Retinal pigment epithelial cell (primary cell): ENCODE results near the gene KAT2A.

Experiments
- DNase-seq: peaks from one replicate; pipeline ENCODE4 v3.0.0-alpha.2; 2010; ENCODE audit warnings: low read depth
- H3K4me3 ChIP-seq: 2 replicates; pipeline ENCODE4 v1.5.1; 2011; ENCODE audit warnings: mild to moderate bottlenecking, low read length, control low read depth, moderate library complexity
- TF ChIP-seq, protein P1 (sequence below): conservative IDR thresholded peaks from 2 replicates; pipeline ENCODE4 v1.5.1; 2011; ENCODE audit warnings: low read depth, low read length, control low read depth, inconsistent platforms

KAT2A gene

DNA sequence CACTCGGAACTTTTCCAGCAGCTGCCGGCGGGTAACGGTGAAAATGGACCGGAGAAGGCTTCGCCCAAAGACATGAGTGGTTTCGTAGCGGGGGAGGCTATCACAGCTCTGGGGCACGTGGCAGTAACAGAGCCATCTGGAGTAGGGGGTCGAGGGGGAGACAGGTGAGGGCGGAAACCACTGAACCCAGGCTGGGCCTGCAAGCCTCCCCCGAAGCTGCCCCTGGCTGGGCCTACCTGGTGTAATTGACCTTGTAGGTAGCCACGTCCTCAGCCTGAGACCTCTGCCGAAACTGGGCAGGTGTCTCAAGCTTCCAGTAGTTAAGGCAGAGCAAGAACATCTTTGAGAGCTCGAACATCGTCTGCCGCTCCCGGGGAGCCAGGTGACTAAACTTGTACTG is 1.9 kb downstream of the KAT2A start:
- TF ChIP-seq, protein P1, sequence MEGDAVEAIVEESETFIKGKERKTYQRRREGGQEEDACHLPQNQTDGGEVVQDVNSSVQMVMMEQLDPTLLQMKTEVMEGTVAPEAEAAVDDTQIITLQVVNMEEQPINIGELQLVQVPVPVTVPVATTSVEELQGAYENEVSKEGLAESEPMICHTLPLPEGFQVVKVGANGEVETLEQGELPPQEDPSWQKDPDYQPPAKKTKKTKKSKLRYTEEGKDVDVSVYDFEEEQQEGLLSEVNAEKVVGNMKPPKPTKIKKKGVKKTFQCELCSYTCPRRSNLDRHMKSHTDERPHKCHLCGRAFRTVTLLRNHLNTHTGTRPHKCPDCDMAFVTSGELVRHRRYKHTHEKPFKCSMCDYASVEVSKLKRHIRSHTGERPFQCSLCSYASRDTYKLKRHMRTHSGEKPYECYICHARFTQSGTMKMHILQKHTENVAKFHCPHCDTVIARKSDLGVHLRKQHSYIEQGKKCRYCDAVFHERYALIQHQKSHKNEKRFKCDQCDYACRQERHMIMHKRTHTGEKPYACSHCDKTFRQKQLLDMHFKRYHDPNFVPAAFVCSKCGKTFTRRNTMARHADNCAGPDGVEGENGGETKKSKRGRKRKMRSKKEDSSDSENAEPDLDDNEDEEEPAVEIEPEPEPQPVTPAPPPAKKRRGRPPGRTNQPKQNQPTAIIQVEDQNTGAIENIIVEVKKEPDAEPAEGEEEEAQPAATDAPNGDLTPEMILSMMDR: no peak
- no peak for DNase-seq
- no peak overlapping the region for H3K4me3 ChIP-seq

DNA sequence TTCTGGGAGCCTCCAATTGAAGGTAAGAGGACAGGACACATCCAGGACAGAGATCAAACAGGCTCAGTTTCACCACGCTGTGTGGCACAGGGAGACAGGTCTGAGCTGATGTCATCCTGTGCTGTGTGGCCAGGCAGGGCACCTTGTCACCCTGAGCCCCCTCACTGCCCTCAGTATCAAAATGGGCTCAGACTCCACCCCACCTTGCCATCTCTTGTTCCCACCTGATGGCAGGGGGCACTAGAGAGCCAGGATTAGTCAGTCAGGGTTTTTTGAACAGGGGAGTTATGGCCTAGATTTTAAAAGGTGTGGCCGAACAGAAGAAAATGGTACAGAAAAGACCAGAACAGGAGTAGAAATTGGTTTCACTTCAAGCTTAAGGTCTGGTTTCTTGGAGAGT is 2.6 kb downstream of the KAT2A start:
- H3K4me3 ChIP-seq: no peak overlapping the region

DNA sequence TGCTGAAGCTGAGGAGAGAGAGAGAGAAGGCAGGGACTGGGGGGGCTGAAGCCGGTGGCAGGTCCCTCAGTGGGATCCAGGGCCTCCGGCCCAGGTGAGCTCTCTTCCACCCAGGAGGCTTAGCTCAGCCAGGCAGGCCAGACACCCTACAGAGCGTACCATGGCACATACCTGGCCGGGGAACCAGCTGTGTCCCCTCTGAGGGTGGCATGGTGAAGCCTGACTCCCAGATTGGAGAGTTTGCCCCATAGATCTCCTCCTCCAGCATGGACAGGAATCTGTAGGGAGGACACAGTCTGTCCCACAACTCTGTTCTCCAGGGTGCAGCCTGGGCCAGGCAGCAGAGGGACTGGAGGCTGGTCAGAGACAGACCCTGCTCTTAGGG is 3.0 kb downstream of the KAT2A start:
- no peak for DNase-seq
- TF ChIP-seq, protein P1: no peak
- H3K4me3 ChIP-seq: no peak overlapping the region

More for the DNA sequence above, 2.6 kb downstream of the KAT2A start:
- TF ChIP-seq, protein P1: peak; percentile 69
- DNase-seq: no peak

DNA sequence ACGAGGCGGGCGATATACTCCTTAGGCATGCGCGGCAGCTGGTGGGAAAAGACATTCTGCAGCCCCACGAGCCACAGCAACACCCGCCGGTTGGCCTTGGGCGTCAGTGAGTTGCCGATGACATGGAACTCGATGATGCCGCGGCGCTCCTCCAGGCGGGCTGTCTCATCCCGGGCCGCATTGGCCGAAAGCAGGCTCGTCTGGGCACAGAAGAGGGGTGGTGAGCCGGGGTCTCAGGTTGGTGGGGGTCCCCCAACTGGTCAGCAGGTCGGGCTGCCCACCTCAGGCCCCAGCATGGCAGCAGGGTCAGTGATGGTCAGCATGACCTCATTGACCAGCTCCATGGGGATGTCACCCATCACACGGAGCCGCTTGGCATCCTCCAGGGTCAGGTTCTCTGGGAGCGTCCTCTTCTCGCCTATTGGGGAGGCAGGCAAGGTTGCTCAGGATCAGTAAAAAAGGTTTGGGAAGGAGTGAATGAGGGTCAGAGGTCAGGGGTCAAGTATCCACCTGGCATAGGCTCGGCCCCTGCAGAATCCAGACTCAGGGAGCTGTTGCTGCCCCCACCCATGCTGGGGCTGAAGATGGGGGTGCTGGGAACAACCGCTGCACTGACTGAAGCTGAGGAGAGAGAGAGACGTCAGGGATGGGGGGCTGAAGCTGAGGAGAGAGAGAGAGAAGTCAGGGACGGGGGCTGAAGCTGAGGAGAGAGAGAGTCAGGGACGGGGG is 3.6 kb downstream of the KAT2A start:
- no peak for DNase-seq
- TF ChIP-seq, protein P1: no peak
- no peak overlapping the region for H3K4me3 ChIP-seq

DNA sequence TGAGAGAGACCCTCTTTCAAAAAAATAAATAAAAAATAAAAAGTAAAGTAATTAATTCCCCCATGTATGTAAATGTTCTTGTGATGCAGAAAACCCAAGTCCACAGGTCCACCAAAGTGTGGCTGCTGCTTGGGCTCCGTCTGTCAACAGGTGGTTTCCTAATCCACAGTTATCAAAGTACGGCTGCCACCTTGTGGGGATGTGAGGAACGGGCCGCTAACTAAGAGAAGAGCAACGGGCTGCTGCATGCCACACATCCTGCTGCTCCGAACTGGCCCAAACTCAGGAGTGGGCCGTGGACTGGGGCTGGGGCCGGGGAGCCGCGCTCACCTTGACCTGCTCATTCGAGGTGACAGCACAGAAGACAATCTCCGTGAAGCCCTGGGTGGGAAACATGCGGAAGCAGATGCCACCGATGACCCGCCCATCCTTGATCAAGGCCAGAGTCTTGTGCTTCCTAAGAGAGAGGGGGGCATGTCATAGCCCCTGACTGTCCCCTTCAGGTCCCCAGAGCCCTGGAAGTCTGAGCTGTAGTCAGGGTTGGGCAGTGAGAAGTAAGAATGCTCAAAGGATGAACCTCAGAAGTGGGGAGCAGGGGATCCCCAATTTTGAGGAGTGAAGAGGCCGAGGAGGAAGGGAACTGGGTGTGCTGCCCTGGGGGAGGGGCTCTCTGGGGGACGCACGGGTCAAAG is 4.3 kb downstream of the KAT2A start:
- TF ChIP-seq, protein P1: peak; percentile 84
- H3K4me3 ChIP-seq: no peak overlapping the region
- no peak for DNase-seq

DNA sequence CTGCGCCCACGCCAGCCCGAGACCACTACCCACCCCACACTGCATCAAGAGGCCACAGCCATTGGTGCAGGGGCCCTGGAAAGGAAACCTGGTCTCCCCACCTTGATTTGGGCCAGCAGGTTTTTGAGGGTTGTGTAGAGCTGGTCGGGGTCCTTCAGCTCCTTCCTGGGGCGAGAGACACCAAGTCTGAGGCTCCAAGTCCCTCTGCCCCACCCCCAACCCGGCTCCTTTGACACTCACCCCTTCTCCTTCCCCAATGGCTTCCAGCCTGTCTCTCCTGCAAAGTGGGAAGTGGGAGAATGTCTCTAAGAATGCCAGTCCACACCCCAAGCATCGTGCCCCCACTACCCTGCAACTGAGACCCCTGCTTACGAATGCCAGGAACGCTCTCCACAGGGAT is 7.0 kb downstream of the KAT2A start:
- TF ChIP-seq, protein P1: no peak

More for the DNA sequence above, 7.0 kb downstream of the KAT2A start:
- DNase-seq: no peak
- H3K4me3 ChIP-seq: no peak overlapping the region
